T-helper 2 cell treated with Interferon-gamma antibody and Interleukin-4, amounts not matched to agents 5 μg/mL and 100 μg/mL, for 36 hours (primary cell): Measurements from ENCODE around the gene MTMR4.
A peak's percentile ranks its signal among the peaks of the same experiment; 100 is the strongest.
"Not testable (repeated sequence)": the region's sequence is repeated elsewhere in the genome, so short reads cannot be mapped to it uniquely, and the experiment has no call there.

Experiments used
- DNase-seq: peaks from one replicate; pipeline ENCODE4 v3.0.0; 2021; ENCODE audit warnings: low spot score
- H3K27ac Mint-ChIP-seq: one replicate; pipeline ENCODE4 v1.8.0; 2021; ENCODE audit warnings: mild to moderate bottlenecking, mixed read lengths
- H3K27me3 Mint-ChIP-seq: one replicate; pipeline ENCODE4 v1.8.0; 2021; ENCODE audit warnings: low read depth, mixed read lengths
- H3K36me3 Mint-ChIP-seq: one replicate; pipeline ENCODE4 v1.8.0; 2021; ENCODE audit warnings: low read depth, mixed read lengths
- H3K4me1 Mint-ChIP-seq: one replicate; pipeline ENCODE4 v1.8.0; 2021; ENCODE audit warnings: low read depth, mixed read lengths
- H3K4me3 Mint-ChIP-seq: one replicate; pipeline ENCODE4 v1.8.0; 2022; ENCODE audit warnings: mild to moderate bottlenecking, moderate library complexity, mixed read lengths
- H3K9me3 Mint-ChIP-seq: one replicate; pipeline ENCODE4 v1.8.0; 2021; ENCODE audit warnings: mixed read lengths

MTMR4 gene

DNA sequence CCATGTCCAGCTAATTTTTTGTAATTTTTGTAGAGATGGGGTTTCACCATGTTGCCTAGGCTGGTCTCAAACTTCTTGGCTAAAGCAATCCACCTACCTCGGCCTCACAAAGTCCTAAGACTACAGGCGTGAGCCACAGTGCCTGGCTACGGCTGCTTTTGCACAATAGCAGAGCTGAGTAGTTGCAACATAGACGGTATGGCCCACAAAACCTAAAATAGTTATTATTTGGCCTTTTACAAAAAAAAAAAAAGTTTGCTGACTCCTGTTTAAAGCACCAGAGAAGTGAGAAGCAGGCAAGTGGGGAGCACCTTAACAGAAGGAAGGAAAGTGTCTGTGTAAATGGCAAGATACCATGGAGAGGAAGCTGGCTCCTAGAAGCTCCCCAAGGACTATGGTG lies 20.9 kb downstream of the MTMR4 start:
- DNase-seq: no peak
- H3K4me3 Mint-ChIP-seq: no peak overlapping the region
- peaks cover 6% of the 10 kb centered on the region for H3K4me1 Mint-ChIP-seq
- H3K27me3 Mint-ChIP-seq: no peaks in the 10 kb centered on the region
- H3K9me3 Mint-ChIP-seq: no peaks in the 10 kb centered on the region
- peaks cover 62% of the 10 kb centered on the region for H3K36me3 Mint-ChIP-seq
- H3K27ac Mint-ChIP-seq: no peak overlapping the region

DNA sequence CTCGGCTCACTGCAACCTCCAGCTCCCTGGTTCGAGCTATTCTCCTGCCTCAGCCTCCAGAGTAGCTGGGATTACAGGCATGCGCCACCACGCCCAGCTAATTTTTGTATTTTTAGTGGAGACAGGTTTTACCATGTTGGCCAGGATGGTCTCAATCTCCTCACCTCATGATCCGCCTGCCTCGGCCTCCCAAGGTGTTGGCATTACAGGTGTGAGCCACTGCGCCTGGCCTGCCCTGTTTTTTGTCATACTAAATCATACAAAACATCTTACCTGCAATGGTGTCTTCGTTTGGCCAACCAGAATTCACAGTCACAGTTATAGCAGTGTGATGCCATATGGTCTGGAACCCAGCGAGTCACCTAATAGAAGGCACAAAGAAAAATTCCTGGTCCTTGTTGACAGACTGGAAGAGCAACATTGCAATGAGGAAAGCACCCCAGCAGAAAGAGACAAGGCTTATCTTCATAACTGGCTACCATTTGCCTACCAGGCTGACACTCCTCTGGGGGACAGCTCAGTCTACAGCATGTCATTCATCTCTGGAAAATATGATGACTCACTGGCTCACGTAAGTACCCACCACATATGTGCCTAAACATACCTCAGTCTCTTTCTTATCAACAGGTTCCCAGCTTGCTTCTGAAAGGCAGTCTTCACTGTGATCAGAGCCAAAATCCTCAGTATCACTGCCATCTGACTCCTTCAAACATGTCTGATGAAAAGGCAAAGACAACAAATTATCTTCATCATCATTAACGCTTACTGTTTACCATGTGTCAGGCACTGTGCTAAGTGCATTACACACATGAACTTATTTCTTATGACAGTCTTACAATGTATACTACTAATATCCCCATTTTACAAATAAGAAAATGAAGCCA lies 22.0 kb downstream of the MTMR4 start:
- peak overlapping the region; percentile 22 for H3K27ac Mint-ChIP-seq
- H3K4me1 Mint-ChIP-seq: peaks cover 6% of the 10 kb centered on the region
- no peak overlapping the region for H3K4me3 Mint-ChIP-seq
- no peaks in the 10 kb centered on the region for H3K27me3 Mint-ChIP-seq
- peak; percentile 26 for DNase-seq
- no peaks in the 10 kb centered on the region for H3K9me3 Mint-ChIP-seq
- H3K36me3 Mint-ChIP-seq: peaks cover 59% of the 10 kb centered on the region

DNA sequence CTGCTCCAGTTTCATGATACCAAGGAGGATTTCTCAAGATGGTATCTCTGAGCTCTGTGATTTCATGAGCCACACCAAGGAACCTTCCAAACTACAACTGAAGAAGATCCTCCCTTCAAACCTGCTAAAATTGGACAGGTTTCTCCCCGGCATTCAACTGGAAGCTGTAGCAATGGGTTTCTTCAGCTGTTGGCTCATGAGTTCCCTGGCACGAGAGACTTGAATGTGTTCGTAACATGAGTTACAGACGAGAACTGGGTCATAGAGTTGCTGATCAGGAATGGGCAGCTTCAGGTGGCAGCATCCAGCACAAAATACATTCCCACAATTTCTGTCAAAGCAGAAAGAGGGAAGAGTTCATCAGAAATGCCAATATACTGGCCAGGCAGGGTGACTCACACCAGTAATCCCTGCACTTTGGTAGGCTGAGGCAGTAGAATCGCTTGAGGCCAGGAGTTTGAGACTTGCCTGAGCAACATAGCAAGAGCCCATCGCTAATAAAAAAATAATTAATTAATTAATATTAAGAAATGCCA lies 22.9 kb downstream of the MTMR4 start:
- no peak overlapping the region for H3K4me3 Mint-ChIP-seq
- no peaks in the 10 kb centered on the region for H3K9me3 Mint-ChIP-seq
- H3K36me3 Mint-ChIP-seq: peaks cover 58% of the 10 kb centered on the region
- H3K4me1 Mint-ChIP-seq: peaks cover 9% of the 10 kb centered on the region
- no peaks in the 10 kb centered on the region for H3K27me3 Mint-ChIP-seq
- no peak overlapping the region for H3K27ac Mint-ChIP-seq
- DNase-seq: no peak

DNA sequence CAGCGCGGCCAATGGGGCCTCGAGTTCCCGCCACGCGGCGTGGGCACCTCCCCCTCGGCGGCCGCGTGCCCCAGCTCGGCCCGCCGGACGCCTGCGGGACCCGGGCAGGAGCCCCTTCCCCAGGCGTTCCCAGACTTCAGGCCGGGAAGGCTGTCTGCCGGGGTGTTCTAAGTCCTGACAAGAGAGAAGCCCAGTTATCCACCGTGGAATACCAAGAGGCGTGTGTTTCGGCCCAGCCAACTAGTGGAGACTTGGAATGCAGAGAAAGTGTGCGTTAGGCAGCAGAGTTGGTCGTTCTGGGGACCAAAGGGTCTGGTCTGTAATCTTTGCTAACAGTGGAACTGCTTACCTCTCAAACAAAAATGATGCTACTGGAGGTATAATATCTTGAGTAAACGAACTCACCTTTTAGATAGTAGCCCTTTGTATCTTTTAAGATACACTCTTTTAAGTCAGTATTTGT lies 26.0 kb downstream of the MTMR4 start:
- peaks cover 7% of the 10 kb centered on the region for H3K4me1 Mint-ChIP-seq
- H3K27ac Mint-ChIP-seq: no peak overlapping the region
- H3K4me3 Mint-ChIP-seq: peak overlapping the region; percentile 45
- DNase-seq: no peak
- H3K9me3 Mint-ChIP-seq: no peaks in the 10 kb centered on the region
- H3K27me3 Mint-ChIP-seq: no peaks in the 10 kb centered on the region
- H3K36me3 Mint-ChIP-seq: peaks cover 38% of the 10 kb centered on the region

DNA sequence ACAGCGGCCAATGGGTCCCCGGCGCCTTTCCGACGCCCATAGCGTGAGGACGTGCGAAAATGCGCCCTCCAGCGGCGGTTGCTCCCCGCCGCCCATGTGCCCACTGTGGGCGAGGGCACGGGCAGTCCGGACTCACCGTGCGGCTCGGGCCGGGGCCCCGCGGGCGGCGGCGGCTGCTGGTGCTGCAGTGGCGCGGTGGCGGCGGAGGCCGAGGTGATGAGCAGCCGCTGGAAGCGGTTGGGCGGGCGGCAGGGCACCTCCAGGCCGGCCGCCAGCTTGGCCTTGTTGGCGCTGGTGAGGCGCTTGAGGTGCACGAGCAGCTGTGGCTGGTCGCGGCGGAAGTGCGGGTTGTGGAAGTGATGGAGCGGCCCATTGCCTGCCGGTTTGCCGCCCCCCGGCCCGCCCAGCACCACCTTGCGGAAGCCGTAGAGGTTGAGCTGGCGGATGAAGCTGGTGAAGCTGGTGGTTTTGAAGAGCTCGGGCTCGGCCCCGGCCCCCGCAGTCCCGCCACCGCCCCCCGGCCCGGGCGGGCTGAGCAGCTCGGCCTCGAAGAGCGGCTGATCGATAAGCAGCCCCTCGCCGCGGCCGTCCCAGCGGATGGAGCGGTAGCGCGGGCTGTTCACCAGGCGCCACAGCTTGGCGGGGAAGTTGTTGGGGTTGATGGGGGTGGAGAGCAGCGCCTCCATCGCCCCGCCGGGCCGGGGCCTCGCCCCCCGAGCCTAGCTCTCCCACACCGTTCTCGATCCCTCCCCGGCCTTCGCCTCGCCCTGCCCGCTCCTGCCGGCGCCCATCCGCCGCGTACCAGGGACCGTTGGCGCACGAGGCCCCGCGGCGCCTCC lies 26.6 kb downstream of the MTMR4 start, which contains the start of gene HSF5:
Gene HSF5, minus strand, starts transcription at position 820 of the 839 bp plus-strand sequence. Its CDS starts 134 bp downstream, at position 686.
- Mint-ChIP-seq H3K27ac (no peak within 1 kb of the TSS), H3K4me3 (peak within 1 kb of the TSS; percentile 45), H3K27me3 (peaks cover 2% of the 10 kb centered on the region), H3K4me1 (peaks cover 6% of the 10 kb centered on the region), H3K9me3 (no peaks in the 10 kb centered on the region), H3K36me3 (peaks cover 36% of the 10 kb centered on the region)
- peak; percentile 60 for DNase-seq

DNA sequence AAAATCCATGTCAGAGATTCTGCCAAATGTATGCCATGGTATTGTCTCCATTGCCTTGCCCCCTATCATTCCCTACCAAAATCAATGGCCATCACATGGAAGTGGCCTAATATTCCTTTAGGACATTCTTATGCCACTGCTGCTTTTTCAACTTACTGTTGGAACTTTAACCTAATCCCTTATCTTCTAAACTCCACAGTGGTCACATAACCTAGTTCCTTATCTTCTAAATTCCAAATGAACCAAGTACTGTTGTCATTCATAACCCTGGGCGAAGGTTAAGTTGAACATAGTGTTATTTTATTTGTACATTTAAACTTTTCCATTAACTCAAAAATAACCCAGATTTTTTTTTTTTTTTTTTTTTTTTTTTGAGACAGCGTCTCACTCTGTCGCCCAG lies 29.8 kb downstream of the MTMR4 start:
- H3K4me3 Mint-ChIP-seq: no peak overlapping the region

DNA sequence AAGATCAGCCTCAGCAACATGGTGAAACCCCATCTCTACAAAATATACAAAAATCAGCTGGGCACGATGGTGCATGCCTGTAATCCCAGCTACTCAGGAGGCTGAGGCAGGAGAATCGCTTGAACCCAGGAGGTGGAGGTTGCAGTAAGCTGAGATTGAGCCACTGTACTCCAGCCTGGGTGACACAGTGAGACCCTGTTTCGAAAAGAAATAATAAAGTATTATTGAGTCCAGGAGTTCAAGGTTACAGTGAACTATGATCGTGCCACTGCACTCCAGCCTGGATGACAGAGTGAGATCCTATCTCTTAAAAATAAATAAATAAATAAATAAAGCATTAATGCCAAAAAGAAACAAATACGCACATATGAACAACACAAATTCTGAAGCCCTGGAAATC lies 32.6 kb downstream of the MTMR4 start:
- H3K9me3 Mint-ChIP-seq, H3K27me3 Mint-ChIP-seq, H3K4me3 Mint-ChIP-seq, H3K27ac Mint-ChIP-seq, H3K4me1 Mint-ChIP-seq, DNase-seq, H3K36me3 Mint-ChIP-seq: not testable (repeated sequence)

More for the DNA sequence above, 29.8 kb downstream of the MTMR4 start:
- H3K27me3 Mint-ChIP-seq: peaks cover 2% of the 10 kb centered on the region
- no peaks in the 10 kb centered on the region for H3K9me3 Mint-ChIP-seq
- H3K27ac Mint-ChIP-seq: no peak overlapping the region
- peaks cover 5% of the 10 kb centered on the region for H3K4me1 Mint-ChIP-seq
- DNase-seq: no peak
- H3K36me3 Mint-ChIP-seq: peaks cover 11% of the 10 kb centered on the region

DNA sequence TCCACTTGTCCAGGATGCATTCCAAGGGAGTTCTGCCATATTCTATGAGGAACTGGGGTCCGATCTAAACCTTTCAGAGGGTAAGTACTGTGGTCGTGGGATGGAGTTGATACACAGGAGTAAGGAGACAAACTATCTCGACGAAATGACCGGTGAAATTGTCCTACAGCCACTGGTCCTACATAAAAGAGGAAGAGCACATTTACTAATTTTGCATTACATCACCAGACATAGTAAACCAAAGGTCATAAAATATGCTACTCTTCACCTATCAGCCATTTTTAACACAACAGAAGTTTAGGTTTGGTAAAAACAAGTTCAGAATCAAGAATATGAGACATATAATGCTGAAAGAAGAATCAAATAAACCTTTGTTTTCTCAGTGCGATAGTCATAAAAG lies 34.3 kb downstream of the MTMR4 start:
- DNase-seq: no peak
- Mint-ChIP-seq H3K36me3 (no peaks in the 10 kb centered on the region), H3K27me3 (peaks cover 2% of the 10 kb centered on the region), H3K27ac (no peak overlapping the region), H3K4me1 (no peaks in the 10 kb centered on the region), H3K4me3 (no peak overlapping the region), H3K9me3 (no peaks in the 10 kb centered on the region)

DNA sequence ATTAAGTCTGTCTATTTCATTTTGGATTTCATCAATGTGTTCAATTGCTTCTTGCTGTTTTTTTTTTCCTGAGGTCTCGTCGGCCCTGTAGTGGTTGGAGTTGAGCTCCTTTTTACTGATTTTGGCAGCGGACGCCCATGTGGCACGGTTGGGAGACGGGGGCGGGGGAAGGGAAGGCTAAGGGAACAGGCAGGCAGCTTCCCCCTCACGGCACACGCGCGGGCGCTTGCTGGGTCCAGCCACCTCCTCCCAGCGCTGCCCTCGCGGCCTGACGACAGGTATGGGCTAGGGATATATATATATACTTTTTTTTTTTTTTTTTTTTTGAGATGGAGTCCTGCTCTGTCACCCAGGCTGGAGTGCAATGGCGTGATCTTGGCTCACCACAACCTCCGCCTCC lies 37.6 kb downstream of the MTMR4 start:
- no peak overlapping the region for H3K27ac Mint-ChIP-seq
- no peaks in the 10 kb centered on the region for H3K4me1 Mint-ChIP-seq
- DNase-seq: no peak
- no peaks in the 10 kb centered on the region for H3K27me3 Mint-ChIP-seq
- no peaks in the 10 kb centered on the region for H3K9me3 Mint-ChIP-seq
- no peak overlapping the region for H3K4me3 Mint-ChIP-seq
- no peaks in the 10 kb centered on the region for H3K36me3 Mint-ChIP-seq

DNA sequence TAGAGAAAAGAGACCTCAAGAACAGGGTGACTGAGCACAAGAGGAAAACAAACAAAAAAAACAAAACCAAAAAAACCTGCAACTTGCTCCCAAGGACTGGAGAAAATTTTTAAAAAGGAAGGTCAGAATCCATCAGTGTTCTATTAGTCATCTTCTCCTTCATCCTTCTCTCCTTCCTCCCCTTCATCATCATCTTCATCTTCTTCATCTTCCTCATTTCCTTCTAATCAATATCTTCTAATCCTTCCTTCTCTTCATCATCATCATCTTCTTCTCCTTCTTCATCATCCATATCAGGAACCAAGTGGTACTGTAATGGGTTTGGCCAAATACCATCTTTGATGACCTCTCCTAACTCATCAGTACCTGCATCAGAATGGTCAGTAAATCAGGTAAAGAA lies 38.5 kb downstream of the MTMR4 start:
- no peaks in the 10 kb centered on the region for H3K27me3 Mint-ChIP-seq

DNA sequence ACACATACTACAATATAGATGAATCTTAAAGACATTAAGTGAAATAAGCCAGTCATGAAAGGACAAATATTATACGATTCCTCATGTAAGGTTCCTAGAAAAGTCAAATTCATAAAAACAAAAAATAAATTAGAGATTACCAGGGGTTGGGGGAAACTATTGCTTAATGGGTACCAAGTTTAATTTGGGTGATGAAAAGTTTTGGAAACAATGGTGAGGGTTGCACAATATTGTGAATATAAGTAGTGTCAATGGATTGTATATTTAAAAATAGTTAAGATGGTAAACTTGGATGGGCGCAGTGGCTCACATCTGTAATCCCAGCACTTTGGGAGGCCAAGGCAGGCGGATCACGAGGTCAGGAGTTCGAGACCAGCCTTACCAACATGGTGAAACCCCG lies 44.1 kb downstream of the MTMR4 start:
- no peak overlapping the region for H3K4me3 Mint-ChIP-seq

More for the DNA sequence above, 38.5 kb downstream of the MTMR4 start:
- no peaks in the 10 kb centered on the region for H3K9me3 Mint-ChIP-seq
- no peak overlapping the region for H3K27ac Mint-ChIP-seq
- no peak for DNase-seq
- H3K36me3 Mint-ChIP-seq: no peaks in the 10 kb centered on the region
- no peak overlapping the region for H3K4me3 Mint-ChIP-seq
- no peaks in the 10 kb centered on the region for H3K4me1 Mint-ChIP-seq

DNA sequence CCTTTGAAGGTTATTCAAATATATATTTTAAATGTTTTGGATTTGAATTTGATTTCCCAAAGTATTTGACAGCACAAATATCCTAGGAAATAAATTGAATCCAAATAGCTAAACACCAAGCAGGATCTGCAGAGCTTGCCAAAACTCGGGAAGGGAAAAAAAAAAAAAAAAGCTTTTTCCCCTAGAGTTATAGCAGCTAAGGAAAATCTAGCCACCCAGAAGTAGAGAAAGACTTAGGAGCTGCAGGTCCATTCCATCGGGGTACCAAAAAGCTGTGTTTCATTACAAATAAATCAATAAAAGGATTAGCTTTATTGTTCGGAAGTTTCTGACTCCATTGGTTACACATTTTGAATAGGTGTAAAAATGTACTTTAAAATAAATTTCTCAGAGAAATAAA lies 45.5 kb downstream of the MTMR4 start:
- Mint-ChIP-seq H3K4me3 (no peak overlapping the region), H3K36me3 (no peaks in the 10 kb centered on the region), H3K27ac (no peak overlapping the region), H3K4me1 (no peaks in the 10 kb centered on the region), H3K9me3 (no peaks in the 10 kb centered on the region), H3K27me3 (peaks cover 2% of the 10 kb centered on the region)
- no peak for DNase-seq

More for the DNA sequence above, 44.1 kb downstream of the MTMR4 start:
- DNase-seq: no peak
- Mint-ChIP-seq H3K9me3 (no peaks in the 10 kb centered on the region), H3K27me3 (peaks cover 2% of the 10 kb centered on the region), H3K4me1 (no peaks in the 10 kb centered on the region), H3K36me3 (no peaks in the 10 kb centered on the region), H3K27ac (no peak overlapping the region)

DNA sequence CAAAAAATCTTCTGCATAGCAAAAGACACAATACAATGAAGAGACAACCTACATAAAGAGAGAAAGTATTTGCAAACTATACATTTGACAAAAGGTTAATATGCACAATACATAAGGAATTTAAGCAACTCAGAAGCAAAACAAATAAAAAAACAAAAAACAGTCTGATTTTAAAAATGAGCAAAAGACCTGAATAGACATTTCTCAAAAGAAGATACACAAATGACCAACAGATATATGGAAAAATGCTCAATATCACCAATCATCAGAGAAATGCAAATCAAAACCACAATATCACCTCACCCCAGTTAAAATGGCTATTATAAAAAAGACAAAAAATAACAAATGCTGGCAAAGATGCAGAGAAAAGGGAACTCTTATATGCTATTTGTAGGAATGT lies 58.9 kb downstream of the MTMR4 start:
- Mint-ChIP-seq H3K9me3 (no peaks in the 10 kb centered on the region), H3K4me3 (no peak overlapping the region), H3K27ac (no peak overlapping the region), H3K27me3 (no peaks in the 10 kb centered on the region), H3K4me1 (no peaks in the 10 kb centered on the region), H3K36me3 (no peaks in the 10 kb centered on the region)
- DNase-seq: no peak

DNA sequence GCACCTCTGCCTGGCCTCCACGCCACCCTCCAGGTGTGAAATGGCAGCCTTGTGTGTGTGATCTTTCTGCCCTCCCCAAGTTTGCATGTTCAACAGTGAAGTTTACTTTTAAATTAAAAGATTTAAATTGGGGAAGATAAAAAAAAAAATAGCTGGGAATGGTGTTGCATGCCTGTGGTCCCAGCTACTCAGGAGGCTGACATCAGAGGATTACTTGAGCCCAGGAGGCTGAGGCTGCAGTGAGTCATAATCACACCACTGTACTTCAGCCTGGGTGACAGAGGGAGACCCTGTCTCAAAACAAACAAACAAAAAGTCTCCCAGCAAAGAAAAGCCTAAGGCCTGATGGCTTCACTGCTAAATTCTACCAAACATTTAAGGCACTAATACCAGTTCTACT lies 61.7 kb downstream of the MTMR4 start:
- no peaks in the 10 kb centered on the region for H3K27me3 Mint-ChIP-seq
- no peak overlapping the region for H3K4me3 Mint-ChIP-seq
- no peak for DNase-seq
- no peak overlapping the region for H3K27ac Mint-ChIP-seq
- H3K36me3 Mint-ChIP-seq: no peaks in the 10 kb centered on the region
- H3K4me1 Mint-ChIP-seq: no peaks in the 10 kb centered on the region
- no peaks in the 10 kb centered on the region for H3K9me3 Mint-ChIP-seq
